ENCODE measurements around the gene CA10.

The CA10 gene

DNA sequence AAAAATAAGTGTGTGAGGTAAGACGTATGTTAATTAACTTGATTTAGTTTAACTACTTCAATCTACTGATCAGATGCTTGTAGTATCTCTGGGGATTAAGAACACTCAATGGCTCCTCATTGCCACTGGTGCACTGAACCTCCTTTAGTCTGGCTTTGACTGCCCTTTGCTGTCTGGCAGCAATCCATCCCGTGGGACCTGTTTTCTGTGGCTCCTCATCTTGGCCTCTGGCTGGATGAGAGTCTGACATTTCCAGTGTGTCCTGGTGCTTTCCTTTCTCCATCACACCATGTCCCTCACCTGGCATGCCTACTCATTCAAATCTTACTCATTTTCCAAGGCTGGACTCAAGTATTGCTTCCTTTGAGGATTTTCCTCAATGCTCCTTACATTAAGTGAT is 212.2 kb downstream of the CA10 start:
- no peak for DNase-seq

DNA sequence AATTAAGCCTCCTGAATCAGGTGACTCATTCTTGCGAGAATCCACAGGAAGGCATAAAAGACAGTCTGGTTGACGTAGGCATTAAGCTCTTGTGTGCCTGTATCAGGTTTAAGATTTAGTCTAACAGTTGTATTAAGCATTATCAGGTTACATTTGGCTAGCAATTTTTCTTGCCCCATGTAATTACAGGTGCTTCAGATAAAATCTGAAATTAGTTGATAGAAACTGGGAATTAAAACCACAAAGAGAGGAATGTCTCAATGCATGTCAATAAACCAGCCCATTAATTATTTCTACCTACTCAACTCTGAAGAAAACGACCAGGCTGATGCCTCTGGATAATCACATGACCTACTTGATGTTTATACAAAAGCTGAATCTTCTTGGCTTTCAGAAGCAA is 217.2 kb downstream of the CA10 start:
- no peak for DNase-seq

DNA sequence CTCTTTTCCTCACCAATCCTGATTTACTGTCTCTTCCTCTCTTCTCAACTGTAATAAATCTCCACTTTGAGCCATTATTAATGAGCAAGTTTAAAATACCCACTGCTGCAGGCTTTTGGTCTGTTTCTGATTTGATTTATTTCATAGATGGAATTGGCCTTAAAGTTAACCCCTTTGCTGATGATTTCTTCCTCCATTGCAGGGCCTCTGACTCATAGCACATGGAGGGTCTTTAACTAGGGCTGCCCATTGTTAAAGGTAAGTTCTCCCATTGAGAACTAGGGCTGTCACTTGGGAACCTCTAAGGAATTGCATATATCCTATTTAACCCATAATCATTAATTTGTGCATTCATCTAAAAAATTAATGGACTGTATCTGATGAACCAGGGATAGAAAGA is 221.2 kb downstream of the CA10 start:
- no peak for DNase-seq

DNA sequence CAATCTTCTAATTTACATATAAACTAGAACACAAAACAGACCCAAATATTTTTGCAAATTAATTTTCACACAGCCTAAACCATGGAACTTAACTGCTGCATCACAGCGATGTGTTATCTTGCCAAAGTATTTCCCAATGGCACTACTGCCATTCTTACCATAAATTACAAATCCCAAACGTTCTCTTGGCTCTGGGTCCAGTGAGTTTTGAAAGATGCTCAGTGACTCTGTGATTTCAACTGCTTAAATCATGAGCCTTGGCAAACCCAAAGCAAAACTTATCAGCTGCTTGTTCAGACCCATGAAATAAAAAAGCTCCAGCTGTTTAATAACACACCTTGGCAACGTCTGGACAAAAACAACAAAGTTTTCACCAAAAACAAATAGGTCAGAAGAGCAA is 223.0 kb downstream of the CA10 start:
- no peak for DNase-seq

GRCh38 chr17:51933647-51934046 is 224.9 kb downstream of the CA10 start:
- no peak for DNase-seq

- DNase-seq: no peak
Observed at GRCh38 chr17:51926448-51926847, 232.1 kb downstream of the CA10 start.

GRCh38 chr17:51921500-51921899 is 237.0 kb downstream of the CA10 start:
- DNase-seq: no peak

- no peak for DNase-seq
Observed at GRCh38 chr17:51914577-51914976, 243.9 kb downstream of the CA10 start.

DNA sequence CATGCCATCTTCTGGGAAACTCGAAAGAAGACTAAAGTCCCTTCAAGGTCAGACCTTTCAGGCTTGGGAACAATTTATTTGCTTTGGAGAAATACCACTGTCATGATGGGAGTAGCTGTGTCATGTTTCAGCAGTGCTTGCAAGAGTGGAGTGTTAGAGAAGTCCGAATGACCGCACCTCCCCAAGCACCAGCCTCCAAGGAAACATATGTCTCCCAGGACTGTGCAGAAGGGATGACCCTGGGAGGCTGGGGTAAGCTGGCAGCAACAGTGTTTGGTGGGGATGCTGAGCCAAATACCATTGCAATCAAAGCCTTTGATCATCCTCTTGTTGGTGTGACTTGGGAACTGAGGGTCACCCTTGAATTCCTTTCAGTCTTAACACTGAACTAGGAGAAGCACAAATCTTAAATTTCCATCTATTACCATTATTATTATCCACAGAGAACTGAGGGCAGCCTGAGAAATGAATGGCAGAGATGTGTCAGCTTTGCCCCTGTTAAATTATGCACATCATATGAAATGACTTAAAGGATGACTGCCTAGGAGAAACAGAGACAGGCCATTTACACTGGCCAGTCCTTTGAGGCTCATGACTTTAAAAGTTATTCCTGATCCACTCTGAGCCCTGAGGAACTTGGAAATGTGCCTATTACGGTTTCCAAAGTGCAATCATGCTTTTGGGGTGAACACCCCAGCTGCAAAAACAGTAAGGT is 244.9 kb downstream of the CA10 start:
- DNase-seq: no peak

GRCh38 chr17:51912939-51913338 is 245.6 kb downstream of the CA10 start:
- no peak for DNase-seq

- no peak for DNase-seq
Observed at GRCh38 chr17:51911237-51911636, 247.3 kb downstream of the CA10 start.

DNA sequence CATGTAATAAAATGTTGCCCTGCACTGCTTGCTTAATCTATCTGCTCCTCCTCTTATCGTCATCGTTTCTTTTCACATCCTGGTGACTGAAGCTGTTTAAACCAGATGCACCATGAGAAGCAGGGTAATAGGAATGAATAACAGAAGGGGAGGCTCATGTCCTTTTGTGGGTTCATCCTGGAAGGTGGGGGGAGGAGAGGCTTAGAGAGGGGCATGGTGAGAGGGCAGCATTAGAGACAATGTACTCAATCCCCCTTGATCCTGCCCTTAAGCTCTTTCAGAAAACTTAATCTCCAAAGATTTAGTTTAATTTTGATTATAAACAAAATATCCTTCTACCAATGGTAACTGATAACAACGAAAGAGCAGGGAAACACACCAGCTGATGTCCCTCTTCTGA is 248.5 kb downstream of the CA10 start:
- DNase-seq: no peak

- no peak for DNase-seq
Observed at GRCh38 chr17:51908841-51909537, 249.5 kb downstream of the CA10 start.

DNA sequence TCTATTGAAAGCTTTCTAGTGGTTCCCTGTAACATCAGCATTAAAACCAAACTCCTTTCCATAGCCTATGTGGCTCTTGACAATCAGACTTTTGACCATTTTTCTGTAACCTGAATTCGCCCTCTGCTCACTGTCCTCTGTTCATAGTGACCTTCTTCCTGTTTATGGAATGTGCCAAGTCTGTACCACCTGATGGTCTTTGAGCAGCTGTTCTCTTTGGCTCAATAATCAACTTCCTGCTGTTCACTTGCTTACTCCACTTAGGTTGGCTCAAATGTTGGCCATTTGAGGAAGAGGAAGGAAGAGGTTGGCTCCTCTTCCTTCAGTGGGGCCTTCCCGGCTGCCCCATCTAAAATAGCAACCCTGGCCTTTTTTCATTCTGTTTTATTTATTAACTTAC is 251.5 kb downstream of the CA10 start:
- no peak for DNase-seq

DNA sequence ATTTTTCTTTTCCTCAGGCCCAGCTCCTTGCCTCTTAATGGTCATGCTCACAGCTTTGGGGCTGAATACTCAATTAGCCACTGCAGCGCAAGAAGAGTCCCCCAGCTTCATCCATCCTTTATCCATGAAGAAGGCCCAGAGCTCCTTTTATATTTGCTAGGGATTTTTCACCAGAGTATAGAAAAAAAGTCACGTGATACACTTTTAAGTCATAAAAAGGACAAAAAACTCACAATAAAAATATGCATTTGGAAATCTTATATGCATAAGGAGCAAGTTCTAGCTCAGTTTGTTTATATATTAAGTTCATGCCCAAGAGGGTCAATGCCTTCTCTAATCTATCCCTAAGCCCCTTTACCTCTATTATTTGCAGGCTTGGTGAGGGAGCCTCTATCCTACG is 254.1 kb downstream of the CA10 start:
- DNase-seq: no peak

DNA sequence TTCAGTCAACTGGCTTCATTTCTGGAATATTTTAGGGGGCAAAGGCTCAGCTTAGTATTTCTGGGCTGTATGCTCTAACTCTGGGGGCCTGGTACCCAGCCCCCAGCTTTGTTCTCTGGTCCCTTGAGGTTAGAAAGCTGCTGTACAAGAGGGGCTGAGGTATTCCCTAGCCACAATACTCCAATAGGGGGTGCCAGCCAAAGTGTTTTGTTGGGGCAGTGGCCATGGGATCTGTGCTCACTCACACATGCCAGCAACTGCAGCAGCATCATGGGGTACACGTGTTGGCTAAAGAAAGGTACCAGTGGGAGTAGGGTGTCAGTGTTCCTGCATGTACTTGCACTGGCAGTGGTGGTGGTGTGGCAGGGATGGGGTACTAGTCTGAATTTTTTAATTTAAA is 257.3 kb downstream of the CA10 start:
- DNase-seq: no peak

DNA sequence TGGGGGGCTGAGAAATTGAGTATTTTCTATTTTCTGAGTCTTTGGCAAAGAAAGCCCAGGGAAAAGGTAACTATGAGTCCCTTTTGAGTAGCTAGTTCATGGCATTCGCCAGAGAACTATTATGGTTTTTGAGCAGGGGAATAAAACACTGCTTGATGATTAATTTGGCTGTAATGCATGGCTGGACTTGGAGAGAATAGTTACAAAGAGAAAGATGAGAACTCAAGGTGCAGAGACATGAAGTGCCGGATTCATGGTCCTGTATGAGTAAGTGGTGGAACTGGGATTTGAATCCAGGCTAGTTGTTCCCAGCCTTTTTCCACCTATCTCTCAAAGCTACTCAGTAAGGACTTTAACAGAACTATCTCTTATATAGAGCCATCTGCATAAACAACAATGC is 266.6 kb downstream of the CA10 start:
- DNase-seq: no peak

GRCh38 chr17:51890710-51891109 is 267.8 kb downstream of the CA10 start:
- DNase-seq: no peak

- DNase-seq: no peak
Observed at GRCh38 chr17:51888816-51889215, 269.7 kb downstream of the CA10 start.

- DNase-seq: no peak
Observed at GRCh38 chr17:51876986-51877385, 281.5 kb downstream of the CA10 start.

GRCh38 chr17:51873302-51873701 is 285.2 kb downstream of the CA10 start:
- DNase-seq: no peak

DNA sequence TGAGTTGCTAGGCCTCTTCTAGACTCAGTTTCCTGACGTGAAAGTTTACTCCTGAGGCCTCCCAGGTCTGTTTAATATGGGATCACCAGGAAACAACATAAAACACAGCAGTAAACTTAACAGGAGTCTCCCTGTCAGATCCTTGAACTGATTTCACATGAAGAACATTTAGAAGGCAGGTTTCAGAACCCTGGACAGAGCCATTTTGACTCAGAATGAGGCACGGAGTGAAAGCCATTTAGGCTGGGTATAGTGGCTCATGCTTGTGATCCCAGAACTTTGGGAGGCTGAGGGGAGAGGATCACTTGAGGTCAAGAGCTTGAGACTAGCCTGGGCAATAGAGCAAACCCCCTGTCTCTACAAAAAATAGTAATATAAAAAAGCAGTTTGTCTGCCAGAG is 289.1 kb downstream of the CA10 start:
- DNase-seq: no peak

GRCh38 chr17:51860954-51861561 is 297.5 kb downstream of the CA10 start:
- no peak for DNase-seq

DNA sequence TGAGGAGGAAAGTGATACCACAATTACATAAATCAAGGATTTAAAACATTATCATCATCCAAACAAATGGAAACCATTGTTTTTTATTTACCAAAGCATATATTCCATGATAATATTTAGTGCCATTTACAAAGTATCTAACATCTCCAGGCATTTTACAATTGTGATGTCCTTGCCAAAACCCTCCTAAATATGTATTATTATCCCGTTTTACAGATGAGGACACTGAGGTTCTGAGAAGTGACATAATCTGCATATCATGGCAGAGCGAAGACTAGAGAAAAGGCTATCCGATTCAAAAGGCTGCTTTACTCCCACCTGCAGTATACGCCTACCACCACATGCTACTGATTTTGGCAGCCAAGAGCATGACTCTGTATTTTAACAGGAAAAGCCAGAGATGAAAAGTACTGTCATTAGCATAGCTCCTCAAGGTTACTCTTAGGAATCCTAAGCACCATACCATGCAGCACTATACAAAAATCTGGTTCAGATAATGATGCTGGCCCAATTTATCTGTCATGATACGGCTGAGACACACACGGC is 301.4 kb downstream of the CA10 start:
- no peak for DNase-seq
